ENCODE measurements around the gene TFAP2D.

TFAP2D gene

GRCh38 chr6:50718566-50718965, 5.2 kb downstream of the TFAP2D start:
- in situ Hi-C loops (cut with HindIII; ENCODE audit: low sequenced_read_pairs), result no loop called here

GRCh38 chr6:50720623-50721022, 7.3 kb downstream of the TFAP2D start:
- in situ Hi-C loops (cut with HindIII; ENCODE audit: low sequenced_read_pairs), result no loop called here

- in situ Hi-C loops (cut with HindIII; ENCODE audit: low sequenced_read_pairs), result no loop called here
Measured at GRCh38 chr6:50721978-50722377, 8.7 kb downstream of the TFAP2D start.

GRCh38 chr6:50722829-50723554, 9.7 kb downstream of the TFAP2D start:
- in situ Hi-C loops (cut with HindIII; ENCODE audit: low sequenced_read_pairs), result no loop called here

- in situ Hi-C loops (cut with HindIII; ENCODE audit: low sequenced_read_pairs), result no loop called here
Measured at GRCh38 chr6:50724381-50725124, 11.2 kb downstream of the TFAP2D start.

- in situ Hi-C loops (cut with HindIII; ENCODE audit: low sequenced_read_pairs), result no loop called here
Measured at GRCh38 chr6:50734488-50734887, 21.2 kb downstream of the TFAP2D start.

GRCh38 chr6:50742161-50742560, 28.8 kb downstream of the TFAP2D start:
- in situ Hi-C loops (cut with HindIII; ENCODE audit: low sequenced_read_pairs), result no loop called here

- in situ Hi-C loops (cut with HindIII; ENCODE audit: low sequenced_read_pairs), result no loop called here
Measured at GRCh38 chr6:50744976-50745375, 31.6 kb downstream of the TFAP2D start.

GRCh38 chr6:50762798-50763197, 49.5 kb downstream of the TFAP2D start:
- in situ Hi-C loops (cut with HindIII; ENCODE audit: low sequenced_read_pairs), result no loop called here

GRCh38 chr6:50778696-50779095, 65.4 kb downstream of the TFAP2D start:
- in situ Hi-C loops (cut with HindIII; ENCODE audit: low sequenced_read_pairs), result no loop called here

- in situ Hi-C loops (cut with HindIII; ENCODE audit: low sequenced_read_pairs), result no loop called here
Measured at GRCh38 chr6:50780382-50780781, 67.1 kb downstream of the TFAP2D start.

- in situ Hi-C loops (cut with HindIII; ENCODE audit: low sequenced_read_pairs), result no loop called here
Measured at GRCh38 chr6:50785921-50786320, 72.6 kb downstream of the TFAP2D start.

- in situ Hi-C loops (cut with HindIII; ENCODE audit: low sequenced_read_pairs), result no loop called here
Measured at GRCh38 chr6:50791900-50792508, 78.7 kb downstream of the TFAP2D start.

GRCh38 chr6:50792771-50793170, 79.4 kb downstream of the TFAP2D start:
- in situ Hi-C loops (cut with HindIII; ENCODE audit: low sequenced_read_pairs), result no loop called here

- in situ Hi-C loops (cut with HindIII; ENCODE audit: low sequenced_read_pairs), result no loop called here
Measured at GRCh38 chr6:50795574-50795973, 82.2 kb downstream of the TFAP2D start.

- in situ Hi-C loops (cut with HindIII; ENCODE audit: low sequenced_read_pairs), result no loop called here
Measured at GRCh38 chr6:50804283-50804682, 91.0 kb downstream of the TFAP2D start.

- in situ Hi-C loops (cut with HindIII; ENCODE audit: low sequenced_read_pairs), result no loop called here
Measured at GRCh38 chr6:50807035-50807434, 93.7 kb downstream of the TFAP2D start.

- in situ Hi-C loops (cut with HindIII; ENCODE audit: low sequenced_read_pairs), result no loop called here
Measured at GRCh38 chr6:50815436-50816114, 102.2 kb downstream of the TFAP2D start.

GRCh38 chr6:50816115-50816675, 102.9 kb downstream of the TFAP2D start:
- in situ Hi-C loops (cut with HindIII; ENCODE audit: low sequenced_read_pairs), result no loop called here

GRCh38 chr6:50816947-50817645, 103.8 kb downstream of the TFAP2D start:
- in situ Hi-C loops (cut with HindIII; ENCODE audit: low sequenced_read_pairs), result no loop called here

GRCh38 chr6:50817646-50817950, 104.3 kb downstream of the TFAP2D start:
- in situ Hi-C loops (cut with HindIII; ENCODE audit: low sequenced_read_pairs), result no loop called here
